K562 (cell line): ENCODE results near the gene SLC25A53.
"Not testable (repeated sequence)": the region's sequence is repeated elsewhere in the genome, so short reads cannot be mapped to it uniquely, and the experiment has no call there.

Experiments
- ATF1 ChIP-seq, 2 experiments: fragments of 450-650 bp in 1 of 2; IDR thresholded peaks; 2 replicates each; pipeline ENCODE4 v1.6.1; 2016; ENCODE audit warnings: missing compliant biosample characterization in 1 of 2, missing genetic modification characterization in 1 of 2
- CBFB ChIP-seq: sonication (generic); formaldehyde crosslinking; IDR thresholded peaks from 2 replicates; pipeline ENCODE4 v1.4.0; 2020; ENCODE audit warnings: mild to moderate bottlenecking, missing genetic modification reagents
- EHMT2 ChIP-seq: fragments of 450-650 bp; IDR thresholded peaks from 2 replicates; pipeline ENCODE4 v1.6.1; 2018; ENCODE audit warnings: antibody characterized with exemption
- KDM1A ChIP-seq, 2 experiments: fragments of 450-650 bp; IDR thresholded peaks; 2 replicates each; pipeline ENCODE4 v1.6.1; 2016; ENCODE audit warnings: mild to moderate bottlenecking in 2 of 2
- MAFK ChIP-seq: IDR thresholded peaks from 2 replicates; pipeline ENCODE4 v1.6.1; 2011; ENCODE audit warnings: low read length, improper control_type of control experiment
- POLR2A ChIP-seq: fragments of 450-650 bp; conservative IDR thresholded peaks from 2 replicates; pipeline ENCODE4 v1.6.1; 2016
- RNF2 ChIP-seq: sonication (generic); IDR thresholded peaks from 2 replicates; pipeline ENCODE4 v1.6.1; 2016
- ZNF12 ChIP-seq: sonication (generic); formaldehyde crosslinking; IDR thresholded peaks from 2 replicates; pipeline ENCODE4 v1.4.0; 2020; ENCODE audit warnings: mild to moderate bottlenecking, missing genetic modification reagents
- TF ChIP-seq, protein P1 (sequence below): fragments of 250-450 bp; sonication (Bioruptor Pico); IDR thresholded peaks from 2 replicates; pipeline ENCODE4 v1.5.0; 2022; ENCODE audit warnings: mild to moderate bottlenecking
- TF ChIP-seq, protein P2 (sequence below): sonication (generic); formaldehyde crosslinking; IDR thresholded peaks from 2 replicates; pipeline ENCODE4 v1.8.1; 2023; ENCODE audit warnings: mild to moderate bottlenecking, missing genetic modification reagents
- TF ChIP-seq, protein P3 (sequence below): sonication (generic); formaldehyde crosslinking; IDR thresholded peaks from 2 replicates; pipeline ENCODE4 v1.9.0; 2022; ENCODE audit warnings: mild to moderate bottlenecking, missing genetic modification reagents

- TF ChIP-seq, protein P1, sequence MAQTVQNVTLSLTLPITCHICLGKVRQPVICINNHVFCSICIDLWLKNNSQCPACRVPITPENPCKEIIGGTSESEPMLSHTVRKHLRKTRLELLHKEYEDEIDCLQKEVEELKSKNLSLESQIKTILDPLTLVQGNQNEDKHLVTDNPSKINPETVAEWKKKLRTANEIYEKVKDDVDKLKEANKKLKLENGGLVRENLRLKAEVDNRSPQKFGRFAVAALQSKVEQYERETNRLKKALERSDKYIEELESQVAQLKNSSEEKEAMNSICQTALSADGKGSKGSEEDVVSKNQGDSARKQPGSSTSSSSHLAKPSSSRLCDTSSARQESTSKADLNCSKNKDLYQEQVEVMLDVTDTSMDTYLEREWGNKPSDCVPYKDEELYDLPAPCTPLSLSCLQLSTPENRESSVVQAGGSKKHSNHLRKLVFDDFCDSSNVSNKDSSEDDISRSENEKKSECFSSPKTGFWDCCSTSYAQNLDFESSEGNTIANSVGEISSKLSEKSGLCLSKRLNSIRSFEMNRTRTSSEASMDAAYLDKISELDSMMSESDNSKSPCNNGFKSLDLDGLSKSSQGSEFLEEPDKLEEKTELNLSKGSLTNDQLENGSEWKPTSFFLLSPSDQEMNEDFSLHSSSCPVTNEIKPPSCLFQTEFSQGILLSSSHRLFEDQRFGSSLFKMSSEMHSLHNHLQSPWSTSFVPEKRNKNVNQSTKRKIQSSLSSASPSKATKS (CRISPR knock-in tag) = not testable (repeated sequence)
- not testable (repeated sequence) for TF ChIP-seq ZNF12; ATF1 (CRISPR knock-in tag; IDR thresholded peaks at IDR 0.05); ATF1 (tag; IDR thresholded peaks at IDR 0.05); RNF2; POLR2A; EHMT2; CBFB (CRISPR knock-in tag); KDM1A (IDR thresholded peaks at IDR 0.05); MAFK
- TF ChIP-seq, protein P2, sequence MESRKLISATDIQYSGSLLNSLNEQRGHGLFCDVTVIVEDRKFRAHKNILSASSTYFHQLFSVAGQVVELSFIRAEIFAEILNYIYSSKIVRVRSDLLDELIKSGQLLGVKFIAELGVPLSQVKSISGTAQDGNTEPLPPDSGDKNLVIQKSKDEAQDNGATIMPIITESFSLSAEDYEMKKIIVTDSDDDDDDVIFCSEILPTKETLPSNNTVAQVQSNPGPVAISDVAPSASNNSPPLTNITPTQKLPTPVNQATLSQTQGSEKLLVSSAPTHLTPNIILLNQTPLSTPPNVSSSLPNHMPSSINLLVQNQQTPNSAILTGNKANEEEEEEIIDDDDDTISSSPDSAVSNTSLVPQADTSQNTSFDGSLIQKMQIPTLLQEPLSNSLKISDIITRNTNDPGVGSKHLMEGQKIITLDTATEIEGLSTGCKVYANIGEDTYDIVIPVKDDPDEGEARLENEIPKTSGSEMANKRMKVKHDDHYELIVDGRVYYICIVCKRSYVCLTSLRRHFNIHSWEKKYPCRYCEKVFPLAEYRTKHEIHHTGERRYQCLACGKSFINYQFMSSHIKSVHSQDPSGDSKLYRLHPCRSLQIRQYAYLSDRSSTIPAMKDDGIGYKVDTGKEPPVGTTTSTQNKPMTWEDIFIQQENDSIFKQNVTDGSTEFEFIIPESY (CRISPR knock-in tag) = not testable (repeated sequence)
- TF ChIP-seq, protein P3, sequence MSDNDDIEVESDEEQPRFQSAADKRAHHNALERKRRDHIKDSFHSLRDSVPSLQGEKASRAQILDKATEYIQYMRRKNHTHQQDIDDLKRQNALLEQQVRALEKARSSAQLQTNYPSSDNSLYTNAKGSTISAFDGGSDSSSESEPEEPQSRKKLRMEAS = not testable (repeated sequence)
Observed at GRCh38 chrX:104110491-104111240, 46.1 kb downstream of the SLC25A53 start.
